DOHH2 (cell line): Measurements from ENCODE around the gene PRKCZ.

ENCODE experiments used
- EZH2phosphoT487 ChIP-seq: fragments of 200-600 bp; sonication (generic); IDR thresholded peaks from 2 replicates; pipeline ENCODE4 v1.6.1; 2017; ENCODE audit warnings: borderline replicate concordance, mild to moderate bottlenecking, antibody characterized with exemption, low read length, moderate library complexity, mixed read lengths
- TF ChIP-seq, protein P1 (sequence below): fragments of 200-600 bp; sonication (generic); IDR thresholded peaks from one replicate; pipeline ENCODE4 v1.5.1; 2014; ENCODE audit warnings: antibody characterized with exemption, mild to moderate bottlenecking, low read depth, low read length; ENCODE audit not compliant: poor library complexity, severe bottlenecking

DNA sequence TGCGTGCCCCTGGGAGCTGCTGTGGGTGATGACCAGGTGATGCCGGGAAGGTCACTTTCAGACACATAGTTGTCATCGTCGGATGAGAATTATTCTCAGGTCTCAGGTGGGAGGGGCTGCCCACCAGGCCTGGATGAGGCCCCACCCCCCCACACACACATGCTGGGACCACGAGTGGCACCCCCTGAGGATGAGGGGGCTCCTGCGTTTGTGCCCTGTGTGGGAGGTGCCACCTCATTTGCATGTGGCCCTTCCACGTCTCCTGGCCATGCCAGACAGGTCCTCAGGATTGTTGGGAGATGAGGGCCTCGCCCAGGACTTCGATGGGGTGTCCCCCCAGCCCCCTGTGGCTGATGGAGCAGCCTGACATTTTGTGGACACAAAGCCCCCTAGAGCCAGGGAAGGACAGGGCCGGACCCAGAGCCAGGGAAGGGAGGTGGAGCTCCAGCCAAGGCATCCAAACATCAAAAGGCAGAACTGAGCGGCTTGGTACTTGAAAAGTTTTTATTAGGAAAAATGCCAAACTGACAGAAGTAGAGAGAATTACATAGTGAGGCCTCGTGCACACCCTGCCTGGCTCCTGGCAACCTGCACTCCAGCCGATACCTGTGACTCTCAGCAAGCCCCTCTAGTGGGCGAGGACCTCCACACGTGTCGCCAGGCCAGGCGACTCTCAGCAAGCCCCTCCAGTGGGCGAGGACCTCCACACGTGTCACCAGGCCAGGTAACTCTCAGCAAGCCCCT, 55.7 kb downstream of the PRKCZ start:
- TF ChIP-seq, protein P1, sequence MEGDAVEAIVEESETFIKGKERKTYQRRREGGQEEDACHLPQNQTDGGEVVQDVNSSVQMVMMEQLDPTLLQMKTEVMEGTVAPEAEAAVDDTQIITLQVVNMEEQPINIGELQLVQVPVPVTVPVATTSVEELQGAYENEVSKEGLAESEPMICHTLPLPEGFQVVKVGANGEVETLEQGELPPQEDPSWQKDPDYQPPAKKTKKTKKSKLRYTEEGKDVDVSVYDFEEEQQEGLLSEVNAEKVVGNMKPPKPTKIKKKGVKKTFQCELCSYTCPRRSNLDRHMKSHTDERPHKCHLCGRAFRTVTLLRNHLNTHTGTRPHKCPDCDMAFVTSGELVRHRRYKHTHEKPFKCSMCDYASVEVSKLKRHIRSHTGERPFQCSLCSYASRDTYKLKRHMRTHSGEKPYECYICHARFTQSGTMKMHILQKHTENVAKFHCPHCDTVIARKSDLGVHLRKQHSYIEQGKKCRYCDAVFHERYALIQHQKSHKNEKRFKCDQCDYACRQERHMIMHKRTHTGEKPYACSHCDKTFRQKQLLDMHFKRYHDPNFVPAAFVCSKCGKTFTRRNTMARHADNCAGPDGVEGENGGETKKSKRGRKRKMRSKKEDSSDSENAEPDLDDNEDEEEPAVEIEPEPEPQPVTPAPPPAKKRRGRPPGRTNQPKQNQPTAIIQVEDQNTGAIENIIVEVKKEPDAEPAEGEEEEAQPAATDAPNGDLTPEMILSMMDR: no peak
- TF ChIP-seq EZH2phosphoT487: no peak
